Measurements from ENCODE around the gene STEEP1. TPM values are rescaled to one million over a fixed set of nuclear protein-coding genes. Genes with fewer than 3 reads are reported as not detected.

Gene STEEP1
- total RNA-seq, 4 donors from 2014 or later: 26.9 to 59.5 (median 32.4) TPM

- in situ Hi-C loops (cut with MboI; ENCODE audit: low pct_ligation_motif_present in 1 of 4, low pct_unique_long_range_greater_than_20kb in 1 of 4, low sequenced_read_pairs in 3 of 4): no loop called here
- Histone ChIP-seq H3K4me3 (peak overlapping the region; percentile 68 to 85 (median 78)), H3K4me1 (peaks cover 0 to 3% (median 0%) of the 10 kb centered on the region in 4 donors), H3K27ac (peak overlapping the region; percentile 88 to 93 (median 90)), H3K9me3 (no peaks in the 10 kb centered on the region), H3K36me3 (no peaks in the 10 kb centered on the region), H3K27me3 (no peaks in the 10 kb centered on the region)
- peak; percentile 49 for DNase-seq
- intact Hi-C loops (cut with DNase I; ENCODE audit: low total_unique reads): no loop called here
- no peak for TF ChIP-seq EP300 (IDR thresholded peaks at IDR 0.05; ENCODE audit: low read depth)
- WGBS, 2 donors (ENCODE audit: low coverage in 1 of 2): 56% methylated on average over 60 of the region's 68 CpGs; no CpG with 5 or more reads in 1 of the 2 donors
Measured at GRCh38 chrX:119605464-119606279, 40.5 kb upstream of the STEEP1 start.

GRCh38 chrX:119604766-119605463 lies 39.7 kb upstream of the STEEP1 start:
- TF ChIP-seq CTCF (IDR thresholded peaks at IDR 0.05): no peak
- TF ChIP-seq EP300 (IDR thresholded peaks at IDR 0.05; ENCODE audit: low read depth): no peak
- no peak for TF ChIP-seq POLR2A (IDR thresholded peaks at IDR 0.05)
- no peak for TF ChIP-seq POLR2AphosphoS5 (IDR thresholded peaks at IDR 0.05)
- H3K27ac ChIP-seq: peak overlapping the region; percentile 88 to 93 (median 90)
- in situ Hi-C loops (cut with MboI; ENCODE audit: low pct_ligation_motif_present in 1 of 4, low pct_unique_long_range_greater_than_20kb in 1 of 4, low sequenced_read_pairs in 3 of 4): no loop called here

GRCh38 chrX:119602701-119603255 lies 37.6 kb upstream of the STEEP1 start:
- peaks cover 0 to 3% (median 0%) of the 10 kb centered on the region in 4 donors for H3K4me1 ChIP-seq
- TF ChIP-seq POLR2A (IDR thresholded peaks at IDR 0.05) (no peak), POLR2AphosphoS5 (IDR thresholded peaks at IDR 0.05) (no peak), CTCF (IDR thresholded peaks at IDR 0.05) (no peak), EP300 (IDR thresholded peaks at IDR 0.05; ENCODE audit: low read depth) (no peak)
- DNase-seq: no peak
- no peaks in the 10 kb centered on the region for H3K27me3 ChIP-seq
- 40 to 79% methylated on average over 1 to 9 of the region's 9 CpGs for WGBS, 2 donors (ENCODE audit: low coverage in 1 of 2)
- in situ Hi-C loops (cut with MboI; ENCODE audit: low pct_ligation_motif_present in 1 of 4, low pct_unique_long_range_greater_than_20kb in 1 of 4, low sequenced_read_pairs in 3 of 4): no loop called here
- intact Hi-C loops (cut with DNase I; ENCODE audit: low total_unique reads): no loop called here
- H3K4me3 ChIP-seq: no peak overlapping the region
- H3K9me3 ChIP-seq: no peaks in the 10 kb centered on the region
- no peak overlapping the region for H3K27ac ChIP-seq
- H3K36me3 ChIP-seq: no peaks in the 10 kb centered on the region

More at GRCh38 chrX:119604766-119605463, 39.7 kb upstream of the STEEP1 start:
- no peak for DNase-seq
- Histone ChIP-seq H3K27me3 (no peaks in the 10 kb centered on the region), H3K4me3 (peak overlapping the region; percentile 68 to 85 (median 78)), H3K4me1 (peaks cover 0 to 3% (median 0%) of the 10 kb centered on the region in 4 donors), H3K9me3 (no peaks in the 10 kb centered on the region), H3K36me3 (no peaks in the 10 kb centered on the region)
- 19 to 47% methylated on average over 2 to 17 of the region's 17 CpGs for WGBS, 2 donors (ENCODE audit: low coverage in 1 of 2)
- intact Hi-C loops (cut with DNase I; ENCODE audit: low total_unique reads): no loop called here

GRCh38 chrX:119589810-119590209 lies 24.6 kb upstream of the STEEP1 start:
- no peak for TF ChIP-seq POLR2A (IDR thresholded peaks at IDR 0.05)
- no peak for TF ChIP-seq EP300 (IDR thresholded peaks at IDR 0.05; ENCODE audit: low read depth)
- no peak for TF ChIP-seq CTCF (IDR thresholded peaks at IDR 0.05)
- no peak for TF ChIP-seq POLR2AphosphoS5 (IDR thresholded peaks at IDR 0.05)
- intact Hi-C loops (cut with DNase I; ENCODE audit: low total_unique reads) (no loop called here), in situ Hi-C loops (cut with MboI; ENCODE audit: low pct_ligation_motif_present in 1 of 4, low pct_unique_long_range_greater_than_20kb in 1 of 4, low sequenced_read_pairs in 3 of 4) (no loop called here)

More at GRCh38 chrX:119589810-119590209, 24.6 kb upstream of the STEEP1 start:
- no peaks in the 10 kb centered on the region for H3K36me3 ChIP-seq
- H3K27ac ChIP-seq: no peak overlapping the region
- 82% methylated on average over 5 of the region's 5 CpGs; no CpG with 5 or more reads in 1 of the 2 donors for WGBS, 2 donors (ENCODE audit: low coverage in 1 of 2)
- no peaks in the 10 kb centered on the region for H3K9me3 ChIP-seq
- H3K4me3 ChIP-seq: no peak overlapping the region
- DNase-seq: no peak
- H3K27me3 ChIP-seq: no peaks in the 10 kb centered on the region
- no peaks in the 10 kb centered on the region for H3K4me1 ChIP-seq
